ENCODE results near the gene MTPN.

MTPN gene

GRCh38 chr7:135981958-135982646, 4.9 kb upstream of the MTPN start:
- DNase-seq: no peak

DNA sequence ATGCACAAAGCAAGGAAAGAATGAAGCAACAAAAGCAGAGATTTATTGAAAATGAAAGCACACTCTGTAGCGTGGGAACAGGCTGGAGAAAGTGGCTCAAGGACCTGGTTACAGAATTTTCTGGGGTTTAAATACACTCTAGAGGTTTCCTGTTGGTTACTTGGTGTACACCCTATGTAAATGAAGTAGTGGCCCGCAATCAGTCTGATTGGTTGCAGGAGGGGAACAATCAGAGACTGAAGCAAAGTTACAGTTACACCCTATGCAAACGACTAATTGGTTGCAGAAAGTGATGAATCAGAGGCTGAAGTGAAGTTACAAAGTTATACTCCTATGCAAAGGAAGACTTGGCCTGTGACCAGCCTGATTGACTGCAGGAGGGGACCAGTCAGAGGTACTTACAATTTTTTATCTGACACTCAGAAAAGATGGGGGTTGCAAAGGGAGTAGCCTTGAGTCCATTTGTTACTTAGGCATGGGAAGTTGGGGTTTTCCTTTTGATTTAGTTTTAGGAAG, 3.6 kb upstream of the MTPN start:
- DNase-seq: peak; percentile 14

GRCh38 chr7:135980012-135980551, 2.9 kb upstream of the MTPN start:
- DNase-seq: no peak

GRCh38 chr7:135979471-135980011, 2.4 kb upstream of the MTPN start:
- DNase-seq: no peak

GRCh38 chr7:135978624-135979023, 1.5 kb upstream of the MTPN start:
- DNase-seq: no peak

DNA sequence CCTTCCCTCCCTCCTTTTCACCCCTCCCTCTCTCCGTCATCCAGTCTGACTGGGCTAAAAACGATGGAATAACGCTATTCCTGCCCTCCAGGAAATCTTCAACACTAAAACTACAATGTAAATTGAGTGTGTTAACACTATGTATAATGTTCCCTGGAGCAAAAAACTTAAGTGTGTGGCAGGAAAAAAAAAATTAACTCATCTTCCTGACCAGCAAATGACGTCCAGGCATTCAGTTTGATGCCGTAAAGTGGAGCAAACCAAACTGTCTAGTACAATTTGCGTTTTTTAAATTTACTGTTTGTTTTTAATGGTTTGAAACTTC, 545 bp upstream of the MTPN start:
- DNase-seq: no peak

- DNase-seq: peak; percentile 21
Measured at GRCh38 chr7:135976312-135977006, 700 bp downstream of the MTPN start.

- no peak for DNase-seq
Measured at GRCh38 chr7:135975166-135975565, 2.0 kb downstream of the MTPN start.

DNA sequence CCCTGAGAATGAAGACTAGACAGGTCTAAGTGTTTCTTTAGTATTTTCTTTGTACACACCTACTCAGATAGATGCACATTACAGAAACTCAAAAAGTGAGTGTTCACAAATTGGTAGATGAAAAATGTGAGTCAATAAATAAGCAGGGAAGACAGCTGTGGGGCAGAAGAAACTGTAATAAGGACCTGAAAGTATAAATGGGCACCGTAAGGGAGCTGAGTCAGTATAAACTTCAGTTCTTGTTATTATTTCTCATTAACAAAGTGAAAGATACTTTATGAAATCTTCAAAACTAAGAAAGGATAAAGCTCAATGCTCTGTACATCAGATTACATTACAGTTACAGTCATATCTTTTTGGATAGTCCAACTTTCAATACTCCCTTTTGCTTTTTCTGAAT, 2.5 kb downstream of the MTPN start:
- DNase-seq: no peak

DNA sequence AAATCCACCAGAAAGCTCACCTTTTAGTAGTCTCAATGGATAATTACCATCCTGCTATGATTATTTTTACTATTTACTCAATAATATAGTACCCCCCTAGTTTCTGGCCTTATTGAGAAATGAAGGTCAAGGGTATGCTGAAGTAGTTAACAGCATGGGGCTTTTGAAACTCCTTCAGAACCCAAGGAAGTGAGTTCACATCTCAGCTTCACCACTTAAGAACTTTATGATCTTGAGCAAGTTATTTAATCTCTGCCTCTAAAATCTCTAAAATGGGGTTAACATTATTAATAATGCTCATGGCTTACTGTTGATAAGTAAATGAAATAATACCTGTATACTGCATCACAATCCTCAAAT, 5.8 kb downstream of the MTPN start:
- no peak for DNase-seq

DNA sequence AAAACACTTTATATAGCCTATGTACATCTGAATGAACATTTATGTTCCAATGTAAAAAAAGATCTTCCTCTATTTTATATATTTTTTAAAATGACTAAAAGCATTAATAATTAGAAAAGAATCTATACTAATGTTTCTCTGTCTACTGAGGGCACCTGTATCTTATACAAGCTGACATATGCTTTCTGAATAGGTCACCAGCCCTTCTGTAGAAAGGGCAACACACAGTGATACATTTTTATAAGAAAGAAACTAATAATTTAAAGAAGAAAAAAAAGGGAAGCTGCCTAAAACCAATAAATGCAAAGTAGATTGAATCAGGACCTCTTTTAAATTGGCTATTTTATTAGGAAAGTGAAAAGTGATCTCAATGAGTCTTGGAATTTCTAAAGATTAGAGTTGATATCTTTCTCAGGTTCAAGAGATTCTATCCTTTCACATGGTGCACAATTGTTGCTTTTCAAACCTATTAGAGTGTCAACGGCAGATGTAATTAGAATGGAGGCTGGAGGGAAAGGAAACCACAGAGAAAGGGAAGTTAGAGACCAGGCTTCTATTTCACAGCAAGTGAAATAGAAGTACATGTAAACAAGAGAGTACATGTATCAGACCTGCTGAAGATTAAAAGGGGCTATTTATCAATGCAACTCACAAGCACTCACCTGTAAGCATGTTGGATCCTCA, 6.3 kb downstream of the MTPN start:
- no peak for DNase-seq

GRCh38 chr7:135970045-135970444, 7.1 kb downstream of the MTPN start:
- no peak for DNase-seq

DNA sequence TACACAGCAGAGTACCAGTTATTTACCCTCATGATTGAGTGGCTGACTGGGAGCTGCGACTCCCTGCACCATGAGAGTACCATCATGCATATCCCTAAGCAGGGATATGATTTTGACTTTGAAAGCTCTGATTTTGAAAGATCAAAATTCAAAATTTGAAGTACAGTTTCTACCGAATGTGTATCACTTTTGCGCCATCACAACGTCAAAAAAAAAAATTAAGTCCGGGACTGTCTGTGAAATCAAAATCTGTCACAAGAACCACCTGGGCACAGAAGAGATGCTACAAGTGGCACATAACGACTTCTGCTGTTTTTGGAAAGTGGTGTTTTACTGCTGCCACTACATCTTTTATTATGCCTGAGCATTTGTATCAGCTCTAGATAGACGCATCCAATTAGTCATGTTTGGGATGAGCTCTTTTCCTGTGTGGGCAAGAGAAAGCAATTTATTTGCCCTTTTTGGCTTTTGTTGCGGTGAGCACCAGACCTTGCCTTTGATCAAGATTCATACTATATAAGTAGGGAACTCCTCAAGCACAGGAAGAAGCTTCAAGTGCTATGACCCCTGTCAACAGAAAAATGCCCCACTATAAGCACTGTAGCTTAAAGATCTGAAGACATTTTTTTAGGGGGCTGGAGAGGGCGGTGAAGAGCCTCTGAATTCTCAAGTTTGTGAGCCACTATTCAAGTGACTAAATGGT, 10.7 kb downstream of the MTPN start:
- no peak for DNase-seq

GRCh38 chr7:135965602-135966001, 11.6 kb downstream of the MTPN start:
- DNase-seq: no peak

GRCh38 chr7:135964791-135965190, 12.4 kb downstream of the MTPN start:
- DNase-seq: no peak

GRCh38 chr7:135964274-135964673, 12.9 kb downstream of the MTPN start:
- no peak for DNase-seq

- DNase-seq: no peak
Measured at GRCh38 chr7:135962802-135963201, 14.4 kb downstream of the MTPN start.

GRCh38 chr7:135960709-135961451, 16.3 kb downstream of the MTPN start:
- no peak for DNase-seq

DNA sequence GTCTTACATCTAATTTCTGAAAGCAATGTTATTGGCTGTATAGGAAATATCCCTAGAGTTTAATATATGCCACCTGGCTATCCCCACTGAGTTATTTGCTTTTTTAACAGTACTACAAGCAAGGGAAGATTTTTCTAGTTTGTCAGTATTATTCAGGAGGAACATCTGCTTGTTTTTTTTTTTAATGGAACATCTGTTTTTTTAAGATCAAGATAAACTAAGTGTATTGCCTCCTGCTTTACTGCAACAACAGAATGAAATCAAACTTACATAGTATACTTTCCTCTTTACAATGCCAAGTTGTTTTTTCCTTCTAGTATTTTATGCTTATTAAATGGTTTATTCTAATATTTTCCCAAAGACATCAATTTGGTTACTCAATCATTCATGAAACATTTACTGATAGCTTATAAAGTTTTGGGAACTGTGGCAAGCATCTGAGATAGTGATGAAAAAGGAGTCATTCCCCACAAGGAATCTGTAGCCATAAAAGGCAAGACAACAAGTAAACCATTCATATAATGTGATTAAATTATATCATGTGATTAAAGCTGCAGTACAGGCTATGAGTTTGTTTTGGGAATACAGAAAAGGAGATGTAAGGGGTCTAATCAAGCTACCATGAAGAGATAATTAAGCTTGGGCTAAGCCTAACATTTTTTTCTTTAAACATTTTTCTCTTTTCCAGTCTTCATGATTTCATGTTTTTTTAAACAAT, 17.4 kb downstream of the MTPN start:
- DNase-seq: no peak

GRCh38 chr7:135958173-135958572, 19.0 kb downstream of the MTPN start:
- no peak for DNase-seq

DNA sequence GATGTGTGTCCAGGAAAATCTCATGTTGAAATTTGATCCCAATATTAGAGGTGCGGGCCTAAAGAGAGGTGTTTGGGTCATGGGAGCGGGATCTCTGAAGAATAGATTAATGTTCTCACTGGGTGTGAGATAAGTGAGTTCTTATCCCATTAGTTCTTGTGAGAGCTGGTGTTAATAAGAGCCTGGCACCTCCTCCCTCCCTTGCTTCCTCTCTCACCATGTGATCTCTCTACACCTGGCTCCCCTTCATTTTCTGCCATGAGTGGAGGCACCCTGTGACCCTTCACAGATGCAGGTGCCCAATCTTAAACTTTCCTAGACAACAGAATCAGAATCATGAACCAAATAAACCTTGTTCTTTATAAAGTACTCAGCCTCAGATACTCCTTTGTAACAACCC, 19.5 kb downstream of the MTPN start:
- DNase-seq: no peak
